GM06990 (cell line): ENCODE results near the gene MTHFS.
"Not testable (repeated sequence)": the region's sequence is repeated elsewhere in the genome, so short reads cannot be mapped to it uniquely, and the experiment has no call there.

Experiments
- DNase-seq: peaks from one replicate; pipeline ENCODE4 v3.0.0-alpha.2; 2011; ENCODE audit not compliant: insufficient read length; ENCODE audit errors: extremely low read depth
- H3K27me3 ChIP-seq: replicated peaks from 2 replicates; pipeline ENCODE4 v1.6.0; 2011; ENCODE audit warnings: low read length; ENCODE audit not compliant: control insufficient read depth, insufficient read depth
- H3K36me3 ChIP-seq: 2 replicates; pipeline ENCODE4 v1.5.1; 2011; ENCODE audit warnings: low read length; ENCODE audit not compliant: control insufficient read depth, insufficient read depth
- H3K4me3 ChIP-seq: replicated peaks from 2 replicates; pipeline ENCODE4 v1.5.1; 2011; ENCODE audit warnings: low read depth, mild to moderate bottlenecking, control low read depth, low read length
- TF ChIP-seq, protein P1 (sequence below): IDR thresholded peaks from 2 replicates; pipeline ENCODE4 v1.5.1; 2011; ENCODE audit warnings: low read length, control low read depth, mild to moderate bottlenecking, inconsistent platforms; ENCODE audit not compliant: insufficient read depth, poor library complexity, severe bottlenecking

MTHFS gene

DNA sequence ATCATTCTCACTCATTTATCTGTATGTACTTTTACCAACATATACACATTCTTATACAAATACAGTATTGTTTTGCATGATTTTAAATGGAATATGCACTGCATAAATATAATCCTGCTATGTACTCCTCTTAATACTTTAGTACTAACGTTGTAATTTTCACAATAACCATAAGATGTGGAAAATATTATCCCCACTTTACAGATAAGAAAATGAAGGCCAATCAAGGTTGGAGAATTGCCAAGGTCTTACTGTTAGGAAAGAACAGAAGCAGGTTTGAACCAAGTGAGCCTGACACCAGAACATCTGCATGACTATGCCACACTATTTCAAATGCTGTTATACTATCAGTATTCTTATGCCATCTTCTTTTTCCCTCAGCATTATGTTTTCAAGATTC is 41.3 kb upstream of the MTHFS start:
- DNase-seq: no peak
- H3K36me3 ChIP-seq: no peaks in the 10 kb centered on the region
- TF ChIP-seq, protein P1, sequence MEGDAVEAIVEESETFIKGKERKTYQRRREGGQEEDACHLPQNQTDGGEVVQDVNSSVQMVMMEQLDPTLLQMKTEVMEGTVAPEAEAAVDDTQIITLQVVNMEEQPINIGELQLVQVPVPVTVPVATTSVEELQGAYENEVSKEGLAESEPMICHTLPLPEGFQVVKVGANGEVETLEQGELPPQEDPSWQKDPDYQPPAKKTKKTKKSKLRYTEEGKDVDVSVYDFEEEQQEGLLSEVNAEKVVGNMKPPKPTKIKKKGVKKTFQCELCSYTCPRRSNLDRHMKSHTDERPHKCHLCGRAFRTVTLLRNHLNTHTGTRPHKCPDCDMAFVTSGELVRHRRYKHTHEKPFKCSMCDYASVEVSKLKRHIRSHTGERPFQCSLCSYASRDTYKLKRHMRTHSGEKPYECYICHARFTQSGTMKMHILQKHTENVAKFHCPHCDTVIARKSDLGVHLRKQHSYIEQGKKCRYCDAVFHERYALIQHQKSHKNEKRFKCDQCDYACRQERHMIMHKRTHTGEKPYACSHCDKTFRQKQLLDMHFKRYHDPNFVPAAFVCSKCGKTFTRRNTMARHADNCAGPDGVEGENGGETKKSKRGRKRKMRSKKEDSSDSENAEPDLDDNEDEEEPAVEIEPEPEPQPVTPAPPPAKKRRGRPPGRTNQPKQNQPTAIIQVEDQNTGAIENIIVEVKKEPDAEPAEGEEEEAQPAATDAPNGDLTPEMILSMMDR: no peak
- H3K27me3 ChIP-seq: no peaks in the 10 kb centered on the region
- H3K4me3 ChIP-seq: no peak overlapping the region

DNA sequence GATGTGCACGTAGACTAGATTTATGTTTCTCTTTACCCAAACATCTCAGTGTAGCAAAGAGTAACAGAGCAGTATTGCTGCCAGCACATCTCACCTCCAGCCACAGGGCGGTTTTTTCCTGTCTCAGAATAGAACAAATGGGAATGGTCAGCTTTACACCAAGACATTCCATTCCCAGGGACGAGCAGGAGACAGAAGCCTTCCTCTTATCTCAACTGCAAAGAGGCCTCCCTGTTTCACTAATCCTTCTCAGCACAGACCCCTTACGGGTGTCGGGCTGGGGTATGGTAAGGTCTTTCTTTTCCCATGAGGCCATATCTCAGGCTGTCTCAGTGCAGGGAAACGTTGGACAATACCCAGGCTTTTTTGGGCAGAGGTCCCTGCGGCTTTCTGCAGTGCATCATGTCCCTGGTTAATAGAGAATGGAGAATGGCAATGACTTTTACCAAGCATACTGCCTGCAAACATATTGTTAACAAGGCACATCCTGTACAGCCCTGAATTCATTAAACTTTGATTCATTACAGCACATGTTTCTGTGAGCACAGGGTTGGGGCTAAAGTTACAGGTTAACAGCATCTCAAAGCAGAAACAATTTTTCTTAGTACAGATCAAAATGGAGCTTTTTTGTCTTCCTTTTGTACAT is 38.9 kb upstream of the MTHFS start:
- not testable (repeated sequence) for H3K27me3 ChIP-seq, DNase-seq, H3K4me3 ChIP-seq, H3K36me3 ChIP-seq

GRCh38 chr15:79933231-79933630 is 36.4 kb upstream of the MTHFS start:
- DNase-seq: no peak
- TF ChIP-seq, protein P1: no peak
- Histone ChIP-seq H3K36me3 (no peaks in the 10 kb centered on the region), H3K4me3 (no peak overlapping the region), H3K27me3 (no peaks in the 10 kb centered on the region)

DNA sequence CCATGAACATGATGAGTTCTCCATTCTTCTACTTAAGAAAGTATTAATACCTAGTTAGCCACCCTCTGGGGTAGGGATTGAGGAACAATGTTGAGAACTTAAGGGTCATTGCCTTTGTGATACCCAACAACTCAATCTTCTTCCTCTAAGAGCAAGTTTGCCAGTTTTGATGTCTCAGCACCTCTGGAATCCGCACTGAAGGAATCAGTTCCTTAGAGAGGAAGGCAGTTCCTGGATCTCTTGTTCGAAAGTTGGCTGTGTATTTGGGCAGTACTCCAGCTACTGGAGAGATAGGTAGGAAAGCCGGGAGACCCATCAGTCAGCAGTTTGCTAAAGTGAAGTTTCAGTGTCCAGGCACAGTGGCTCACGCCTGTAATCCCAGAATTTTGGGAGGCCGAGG is 35.6 kb upstream of the MTHFS start:
- TF ChIP-seq, protein P1: no peak
- no peaks in the 10 kb centered on the region for H3K27me3 ChIP-seq
- DNase-seq: no peak

DNA sequence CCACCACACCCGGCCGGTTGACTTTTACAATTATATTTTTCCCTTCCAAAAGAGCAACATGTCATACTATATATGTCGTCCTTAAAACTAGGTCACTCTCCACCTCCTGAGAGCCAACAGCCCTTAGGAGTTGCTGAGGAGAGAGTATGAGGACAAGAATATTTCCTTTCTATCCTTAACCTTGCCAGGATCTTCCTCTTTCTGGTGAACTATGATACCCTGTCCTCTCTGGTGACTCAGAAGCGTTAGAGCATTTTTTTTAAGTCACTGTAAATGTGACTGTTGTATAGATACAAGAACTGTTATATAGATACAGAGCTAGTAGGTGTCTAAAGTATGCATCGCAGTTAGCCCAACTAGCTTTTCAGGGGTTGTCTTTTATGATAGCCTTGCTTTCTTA is 33.7 kb upstream of the MTHFS start:
- Histone ChIP-seq H3K36me3 (no peaks in the 10 kb centered on the region), H3K4me3 (no peak overlapping the region), H3K27me3 (no peaks in the 10 kb centered on the region)
- DNase-seq: no peak
- TF ChIP-seq, protein P1: no peak

More for the DNA sequence above, 35.6 kb upstream of the MTHFS start:
- Histone ChIP-seq H3K4me3 (no peak overlapping the region), H3K36me3 (no peaks in the 10 kb centered on the region)

GRCh38 chr15:79929412-79929811 is 32.6 kb upstream of the MTHFS start:
- DNase-seq: no peak
- H3K4me3 ChIP-seq: no peak overlapping the region
- TF ChIP-seq, protein P1: no peak

GRCh38 chr15:79926116-79926515 is 29.3 kb upstream of the MTHFS start:
- DNase-seq, H3K36me3 ChIP-seq: not testable (repeated sequence)

More at GRCh38 chr15:79929412-79929811, 32.6 kb upstream of the MTHFS start:
- Histone ChIP-seq H3K27me3 (no peaks in the 10 kb centered on the region), H3K36me3 (no peaks in the 10 kb centered on the region)

More at GRCh38 chr15:79926116-79926515, 29.3 kb upstream of the MTHFS start:
- not testable (repeated sequence) for H3K4me3 ChIP-seq, H3K27me3 ChIP-seq
